HepG2 (cell line): Measurements from ENCODE around the gene TMC8. TPM values are rescaled to one million over a fixed set of nuclear protein-coding genes. Genes with fewer than 3 reads are reported as not detected.
A peak's percentile ranks its signal among the peaks of the same experiment; 100 is the strongest.

Experiments used
- ATF2 ChIP-seq: sonication (generic); formaldehyde crosslinking; IDR thresholded peaks from 2 replicates; pipeline ENCODE4 v1.4.0; 2020; ENCODE audit warnings: missing genetic modification reagents
- BRF2 ChIP-seq: sonication (generic); formaldehyde crosslinking; IDR thresholded peaks from 2 replicates; pipeline ENCODE4 v1.8.1; 2022; ENCODE audit warnings: mild to moderate bottlenecking, missing genetic modification reagents
- CSRNP2 ChIP-seq: sonication (generic); formaldehyde crosslinking; conservative IDR thresholded peaks from 2 replicates; pipeline ENCODE4 v1.8.0; 2022; ENCODE audit warnings: low read depth, missing genetic modification reagents
- EEA1 ChIP-seq: sonication (generic); formaldehyde crosslinking; IDR thresholded peaks from 2 replicates; pipeline ENCODE4 v1.5.1; 2020; ENCODE audit warnings: mild to moderate bottlenecking, missing genetic modification reagents, borderline replicate concordance
- ERF ChIP-seq: IDR thresholded peaks from 2 replicates; pipeline ENCODE4 v1.6.1; 2018; ENCODE audit warnings: missing biosample characterization, missing genetic modification reagents
- FOSL1 ChIP-seq: sonication (generic); formaldehyde crosslinking; IDR thresholded peaks from 2 replicates; pipeline ENCODE4 v1.9.0; 2021; ENCODE audit warnings: missing genetic modification reagents, borderline replicate concordance
- HDAC2 ChIP-seq: sonication (generic); formaldehyde crosslinking; IDR thresholded peaks from 2 replicates; pipeline ENCODE4 v1.4.0; 2020; ENCODE audit warnings: missing genetic modification reagents
- HNRNPUL1 ChIP-seq: fragments of 200-400 bp; formaldehyde crosslinking; IDR thresholded peaks from 2 replicates; pipeline ENCODE4 v1.6.1; 2017; ENCODE audit warnings: low read depth, mild to moderate bottlenecking, low read length, moderate library complexity
- LBX2 ChIP-seq: sonication (generic); formaldehyde crosslinking; IDR thresholded peaks from 2 replicates; pipeline ENCODE4 v1.5.0; 2020; ENCODE audit warnings: missing genetic modification reagents, mild to moderate bottlenecking, borderline replicate concordance
- MLXIP ChIP-seq: sonication (generic); formaldehyde crosslinking; IDR thresholded peaks from 2 replicates; pipeline ENCODE4 v1.9.0; 2021; ENCODE audit warnings: missing genetic modification reagents, borderline replicate concordance
- PCBP1 ChIP-seq: fragments of 200-400 bp; formaldehyde crosslinking; IDR thresholded peaks from 2 replicates; pipeline ENCODE4 v1.6.1; 2017; ENCODE audit warnings: mild to moderate bottlenecking, low read depth, low read length, borderline replicate concordance
- RBFOX2 ChIP-seq: fragments of 200-400 bp; formaldehyde crosslinking; IDR thresholded peaks from 2 replicates; pipeline ENCODE4 v1.6.1; 2017; ENCODE audit warnings: low read depth, mild to moderate bottlenecking, low read length
- REPIN1 ChIP-seq: sonication (generic); formaldehyde crosslinking; IDR thresholded peaks from 2 replicates; pipeline ENCODE4 v1.8.0; 2022; ENCODE audit warnings: missing genetic modification reagents, low read depth, mild to moderate bottlenecking, borderline replicate concordance
- ZBTB49 ChIP-seq: sonication (generic); formaldehyde crosslinking; IDR thresholded peaks from 2 replicates; pipeline ENCODE4 v1.4.0; 2020; ENCODE audit warnings: missing genetic modification reagents, borderline replicate concordance
- ZEB1 ChIP-seq: IDR thresholded peaks from 2 replicates; pipeline ENCODE4 v1.6.1; 2012; ENCODE audit warnings: mild to moderate bottlenecking, low read depth, inconsistent platforms; ENCODE audit not compliant: insufficient replicate concordance
- ZNF207 ChIP-seq: fragments of 450-650 bp; IDR thresholded peaks from 2 replicates; pipeline ENCODE4 v1.6.1; 2016; ENCODE audit warnings: antibody characterized with exemption, borderline replicate concordance
- ZNF329 ChIP-seq: sonication (generic); formaldehyde crosslinking; IDR thresholded peaks from 2 replicates; pipeline ENCODE4 v1.9.0; 2021; ENCODE audit warnings: low read depth, mild to moderate bottlenecking, missing genetic modification reagents
- ZNF350 ChIP-seq: sonication (generic); formaldehyde crosslinking; IDR thresholded peaks from 2 replicates; pipeline ENCODE4 v1.4.0; 2020; ENCODE audit warnings: mild to moderate bottlenecking, low read depth, missing genetic modification reagents, borderline replicate concordance
- ZNF354B ChIP-seq: sonication (generic); formaldehyde crosslinking; IDR thresholded peaks from 2 replicates; pipeline ENCODE4 v1.8.0; 2022; ENCODE audit warnings: mild to moderate bottlenecking, missing genetic modification reagents
- polyA plus RNA-seq, 8 experiments: library from polyadenylated mRNA; depleted of rRNA in 3 of 8; stranded (reverse) in 7 of 8; unstranded in 1 of 8; fragments of >200 nt; fragmentation: Illumina TruSeq in 4 of 8; extraction: Trizol in 4 of 8; gene quantifications; 2 replicates each; pipeline versions ENCODE4 v1.2.1 to v1.2.3, GENCODE V29; 2011 to 2016; ENCODE audit warnings: low read depth in 4 of 8, missing spikeins in 1 of 8, mixed read lengths in 1 of 8; ENCODE audit not compliant: insufficient read depth in 1 of 8
- total RNA-seq, 5 experiments: library from RNA; depleted of rRNA; stranded (reverse); fragments of >200 nt; fragmentation: Illumina TruSeq; extraction: Trizol; gene quantifications; 2 replicates each; pipeline ENCODE4 v1.2.3, GENCODE V29; 2016; ENCODE audit warnings: low read depth in 1 of 5

TMC8 gene
- total and polyA plus RNA-seq, 2 of the 13 experiments (the other 11 are each of a cell fraction or from before 2014, with no cell fraction given), result 0.53 to 7.8 TPM

GRCh38 chr17:78142119-78142861 lies 11.7 kb downstream of the TMC8 start (continued):
- TF ChIP-seq ZEB1 (peak; percentile 76), PCBP1 (no peak), RBFOX2 (no peak), REPIN1 (CRISPR knock-in tag) (no peak), MLXIP (CRISPR knock-in tag) (no peak), FOSL1 (CRISPR knock-in tag) (0 out of 2 replicates have a peak, but pooled peaks have one; percentile 23), HNRNPUL1 (no peak), ZBTB49 (CRISPR knock-in tag) (no peak), BRF2 (no peak), EEA1 (no peak), ZNF329 (CRISPR knock-in tag) (no peak), HDAC2 (no peak), ZNF350 (no peak), ATF2 (no peak), ERF (CRISPR knock-in tag) (no peak), ZNF207 (no peak), ZNF354B (CRISPR knock-in tag) (no peak), LBX2 (CRISPR knock-in tag) (no peak), CSRNP2 (CRISPR knock-in tag) (no peak)
